ENCODE measurements around the gene SIDT1.

- TF ChIP-seq CTCF (IDR thresholded peaks at IDR 0.05): no peak
- TF ChIP-seq EZH2phosphoT487 (IDR thresholded peaks at IDR 0.05): no peak
These were observed 28.7 kb downstream of the SIDT1 start for GRCh38 chr3:113560831-113561623.

Data from neural progenitor cell (in vitro differentiated cells).